Measurements from ENCODE around the gene GPR180.

GRCh38 chr13:94617389-94618000 is 15.8 kb downstream of the GPR180 start:
- TF ChIP-seq CTCF (IDR thresholded peaks at IDR 0.05) (peak in 5 of 6 experiments; percentile 25 to 76 (median 63)), POLR2A (IDR thresholded peaks at IDR 0.05) (no peak)

All from thyroid gland (tissue), 4 donors.